GM12878 (cell line): ENCODE data around the gene YEATS4.

Experiments used
- CHD2 ChIP-seq: IDR thresholded peaks from 2 replicates; pipeline ENCODE4 v1.6.1; 2011; ENCODE audit warnings: low read depth, low read length, improper control_type of control experiment, borderline replicate concordance
- CHD4 ChIP-seq: fragments of 200-600 bp; sonication (generic); IDR thresholded peaks from 2 replicates; pipeline ENCODE4 v1.6.1; 2016; ENCODE audit warnings: mild to moderate bottlenecking
- CTCF ChIP-seq, 3 experiments: IDR thresholded peaks in 2 of 3; conservative IDR thresholded peaks in 1 of 3; 2 replicates each; pipeline ENCODE4 v1.5.1; 2011; ENCODE audit warnings: low read depth in 3 of 3, low read length in 3 of 3, mild to moderate bottlenecking in 3 of 3, control low read depth in 2 of 3, moderate library complexity in 2 of 3, inconsistent platforms in 1 of 3, mixed read lengths in 1 of 3; ENCODE audit not compliant: control insufficient read depth in 2 of 3, insufficient read depth in 1 of 3; ENCODE audit errors: extremely low read depth in 1 of 3
- EP300 ChIP-seq, 2 experiments: fragments of 150-350 bp in 1 of 2; IDR thresholded peaks; 2 replicates each; pipeline ENCODE4 v1.6.1; 2011 to 2012; ENCODE audit warnings: low read depth in 2 of 2, low read length in 2 of 2, borderline replicate concordance in 1 of 2, improper control_type of control experiment in 1 of 2, inconsistent platforms in 1 of 2; ENCODE audit not compliant: control insufficient read depth in 1 of 2
- EZH2 ChIP-seq: IDR thresholded peaks from 2 replicates; pipeline ENCODE4 v1.6.1; 2012; ENCODE audit warnings: low read depth, mild to moderate bottlenecking, control low read depth, inconsistent platforms, low read length, borderline replicate concordance; ENCODE audit not compliant: control insufficient read depth
- KDM1A ChIP-seq: fragments of 200-600 bp; sonication (generic); IDR thresholded peaks from 2 replicates; pipeline ENCODE4 v1.6.1; 2016; ENCODE audit warnings: borderline replicate concordance
- RBBP5 ChIP-seq: fragments of 200-600 bp; sonication (generic); conservative IDR thresholded peaks from 2 replicates; pipeline ENCODE4 v1.6.1; 2016
- RFX5 ChIP-seq: IDR thresholded peaks from 2 replicates; pipeline ENCODE4 v1.6.1; 2011; ENCODE audit warnings: low read depth, low read length, improper control_type of control experiment
- SP1 ChIP-seq: IDR thresholded peaks from one replicate; pipeline ENCODE4 v1.6.1; 2011; ENCODE audit warnings: low read depth, low read length
- SRF ChIP-seq, 2 experiments: IDR thresholded peaks; 2 replicates each; pipeline ENCODE4 v1.6.1; 2011; ENCODE audit warnings: low read depth in 2 of 2, low read length in 2 of 2, mild to moderate bottlenecking in 1 of 2, moderate library complexity in 1 of 2
- STAT1 ChIP-seq: fragments of 450-650 bp; conservative IDR thresholded peaks from 2 replicates; pipeline ENCODE4 v1.6.1; 2014; ENCODE audit warnings: antibody characterized with exemption, mild to moderate bottlenecking
- ZNF274 ChIP-seq: IDR thresholded peaks from one replicate; pipeline ENCODE4 v1.8.0; 2011; ENCODE audit not compliant: insufficient read length, insufficient read depth
- TF ChIP-seq, protein P1 (sequence below): IDR thresholded peaks from 2 replicates; pipeline ENCODE4 v1.6.1; 2012; ENCODE audit warnings: low read depth, low read length, improper control_type of control experiment

DNA sequence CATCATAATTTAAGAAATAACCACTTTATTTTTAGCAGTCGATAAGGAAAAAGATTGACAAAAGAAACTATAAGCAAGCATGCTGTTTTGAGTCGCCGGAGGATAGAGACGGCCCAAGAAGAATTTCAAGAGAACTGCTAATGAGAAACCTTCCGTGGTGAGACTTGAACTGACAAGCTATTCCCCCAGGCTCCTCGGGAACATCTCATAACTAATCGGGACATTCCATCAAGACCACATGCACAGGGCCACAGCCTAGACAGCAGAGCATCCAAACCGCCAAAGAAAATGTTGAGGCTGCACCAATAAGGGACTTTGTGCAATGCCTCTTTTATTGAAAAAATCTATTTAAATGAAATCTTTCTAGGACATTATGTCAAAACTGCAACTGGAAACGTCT, 51.0 kb downstream of the YEATS4 start:
- TF ChIP-seq CHD4 (no peak), SRF (IDR thresholded peaks at IDR 0.05; ENCODE audit: low read depth in 2 of 2, low read length in 2 of 2) (no peak), EZH2 (no peak), STAT1 (no peak), CHD2 (no peak), CTCF (IDR thresholded peaks at IDR 0.05 in 2 of 3, conservative IDR thresholded peaks at IDR 0.05 in 1 of 3; ENCODE audit: control insufficient read depth in 2 of 3, extremely low read depth in 1 of 3, insufficient read depth in 1 of 3, low read depth in 3 of 3, low read length in 3 of 3) (no peak), SP1 (no peak), ZNF274 (no peak), KDM1A (no peak), EP300 (IDR thresholded peaks at IDR 0.05; ENCODE audit: borderline replicate concordance in 1 of 2, control insufficient read depth in 1 of 2, low read depth in 2 of 2, low read length in 2 of 2) (no peak), RBBP5 (no peak), RFX5 (no peak)
- TF ChIP-seq, protein P1, sequence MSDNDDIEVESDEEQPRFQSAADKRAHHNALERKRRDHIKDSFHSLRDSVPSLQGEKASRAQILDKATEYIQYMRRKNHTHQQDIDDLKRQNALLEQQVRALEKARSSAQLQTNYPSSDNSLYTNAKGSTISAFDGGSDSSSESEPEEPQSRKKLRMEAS = no peak
